K562 (cell line): Measurements from ENCODE around the gene FAM83D. TPM values are rescaled to one million over a fixed set of nuclear protein-coding genes. Genes with fewer than 3 reads are reported as not detected.

Experiments used
- CHD2 ChIP-seq: IDR thresholded peaks from 2 replicates; pipeline ENCODE4 v1.6.1; 2011; ENCODE audit warnings: low read depth, low read length
- NEUROD1 ChIP-seq: fragments of 150-350 bp; IDR thresholded peaks from 2 replicates; pipeline ENCODE4 v1.6.1; 2014; ENCODE audit warnings: borderline replicate concordance, low read length, low read depth; ENCODE audit not compliant: partially characterized antibody
- NFIX ChIP-seq: fragments of 250-450 bp; sonication (Bioruptor Pico); IDR thresholded peaks from 2 replicates; pipeline ENCODE4 v1.4.0; 2020; ENCODE audit warnings: low read depth, mild to moderate bottlenecking, moderate library complexity
- POLR3G ChIP-seq: IDR thresholded peaks from 2 replicates; pipeline ENCODE4 v1.6.1; 2011; ENCODE audit not compliant: insufficient read length, insufficient replicate concordance; ENCODE audit errors: extremely low read depth
- ZNF384 ChIP-seq: IDR thresholded peaks from 2 replicates; pipeline ENCODE4 v1.6.1; 2012; ENCODE audit warnings: low read depth, low read length, improper control_type of control experiment
- polyA plus RNA-seq, 8 experiments: library from polyadenylated mRNA; depleted of rRNA in 4 of 8; stranded (reverse) in 5 of 8; unstranded in 3 of 8; fragments of >200 nt; fragmentation: Nextera tagmentation in 2 of 8; fragmentation: Illumina TruSeq in 1 of 8; extraction: Ambion mirVana in 2 of 8; extraction: Trizol in 1 of 8; gene quantifications; 2 replicates each; pipeline versions ENCODE4 v1.2.1 to v1.2.3, GENCODE V29; 2011 to 2014; ENCODE audit warnings: inconsistent platforms in 1 of 8, missing spikeins in 1 of 8
- total RNA-seq, 7 experiments: library from RNA; depleted of rRNA in 6 of 7; stranded (reverse); fragments of >200 nt in 6 of 7; fragmentation: Illumina TruSeq in 2 of 7; extraction: Trizol in 2 of 7; gene quantifications; 2 replicates each; pipeline versions ENCODE4 v1.2.1 to v1.2.3, GENCODE V29; 2011 to 2021; ENCODE audit warnings: low replicate concordance in 1 of 7
- TF ChIP-seq, protein P1 (sequence below): sonication (generic); formaldehyde crosslinking; IDR thresholded peaks from 2 replicates; pipeline ENCODE4 v1.8.0; 2022; ENCODE audit warnings: mild to moderate bottlenecking, missing genetic modification reagents
- TF ChIP-seq, protein P2 (sequence below): fragments of 200-800 bp; sonication (Bioruptor generic); IDR thresholded peaks from 2 replicates; pipeline ENCODE4 v1.6.1; 2016; ENCODE audit warnings: missing genetic modification characterization, missing compliant biosample characterization

FAM83D gene
- total and polyA plus RNA-seq, 9 of the 15 experiments (the other 6 are each of a cell fraction or from before 2014, with no cell fraction given): 8.2 to 66.1 (median 43.5) TPM

DNA sequence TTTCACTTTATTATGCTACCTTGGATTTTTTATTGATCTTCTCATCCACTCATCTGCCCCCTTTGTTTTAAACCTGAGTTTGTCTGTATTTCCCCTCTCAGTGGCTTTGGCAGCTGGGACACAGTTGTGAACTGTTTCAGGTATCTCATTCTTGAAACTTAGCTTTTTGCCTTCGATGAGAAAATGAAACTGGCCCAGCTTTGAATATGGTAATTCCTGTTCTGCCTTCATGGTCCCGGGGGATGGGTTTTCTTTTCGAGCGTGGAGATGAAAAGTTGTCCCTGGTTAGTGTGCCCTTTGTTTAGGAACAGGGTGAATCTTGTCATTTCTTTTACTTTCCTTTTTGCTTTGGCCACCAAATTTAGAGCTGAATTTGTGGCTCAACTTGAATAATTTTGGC is 61.6 kb downstream of the FAM83D start (continued):
- TF ChIP-seq, protein P1, sequence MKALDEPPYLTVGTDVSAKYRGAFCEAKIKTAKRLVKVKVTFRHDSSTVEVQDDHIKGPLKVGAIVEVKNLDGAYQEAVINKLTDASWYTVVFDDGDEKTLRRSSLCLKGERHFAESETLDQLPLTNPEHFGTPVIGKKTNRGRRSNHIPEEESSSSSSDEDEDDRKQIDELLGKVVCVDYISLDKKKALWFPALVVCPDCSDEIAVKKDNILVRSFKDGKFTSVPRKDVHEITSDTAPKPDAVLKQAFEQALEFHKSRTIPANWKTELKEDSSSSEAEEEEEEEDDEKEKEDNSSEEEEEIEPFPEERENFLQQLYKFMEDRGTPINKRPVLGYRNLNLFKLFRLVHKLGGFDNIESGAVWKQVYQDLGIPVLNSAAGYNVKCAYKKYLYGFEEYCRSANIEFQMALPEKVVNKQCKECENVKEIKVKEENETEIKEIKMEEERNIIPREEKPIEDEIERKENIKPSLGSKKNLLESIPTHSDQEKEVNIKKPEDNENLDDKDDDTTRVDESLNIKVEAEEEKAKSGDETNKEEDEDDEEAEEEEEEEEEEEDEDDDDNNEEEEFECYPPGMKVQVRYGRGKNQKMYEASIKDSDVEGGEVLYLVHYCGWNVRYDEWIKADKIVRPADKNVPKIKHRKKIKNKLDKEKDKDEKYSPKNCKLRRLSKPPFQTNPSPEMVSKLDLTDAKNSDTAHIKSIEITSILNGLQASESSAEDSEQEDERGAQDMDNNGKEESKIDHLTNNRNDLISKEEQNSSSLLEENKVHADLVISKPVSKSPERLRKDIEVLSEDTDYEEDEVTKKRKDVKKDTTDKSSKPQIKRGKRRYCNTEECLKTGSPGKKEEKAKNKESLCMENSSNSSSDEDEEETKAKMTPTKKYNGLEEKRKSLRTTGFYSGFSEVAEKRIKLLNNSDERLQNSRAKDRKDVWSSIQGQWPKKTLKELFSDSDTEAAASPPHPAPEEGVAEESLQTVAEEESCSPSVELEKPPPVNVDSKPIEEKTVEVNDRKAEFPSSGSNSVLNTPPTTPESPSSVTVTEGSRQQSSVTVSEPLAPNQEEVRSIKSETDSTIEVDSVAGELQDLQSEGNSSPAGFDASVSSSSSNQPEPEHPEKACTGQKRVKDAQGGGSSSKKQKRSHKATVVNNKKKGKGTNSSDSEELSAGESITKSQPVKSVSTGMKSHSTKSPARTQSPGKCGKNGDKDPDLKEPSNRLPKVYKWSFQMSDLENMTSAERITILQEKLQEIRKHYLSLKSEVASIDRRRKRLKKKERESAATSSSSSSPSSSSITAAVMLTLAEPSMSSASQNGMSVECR (CRISPR knock-in tag): no peak
- TF ChIP-seq CHD2: no peak
- TF ChIP-seq, protein P2, sequence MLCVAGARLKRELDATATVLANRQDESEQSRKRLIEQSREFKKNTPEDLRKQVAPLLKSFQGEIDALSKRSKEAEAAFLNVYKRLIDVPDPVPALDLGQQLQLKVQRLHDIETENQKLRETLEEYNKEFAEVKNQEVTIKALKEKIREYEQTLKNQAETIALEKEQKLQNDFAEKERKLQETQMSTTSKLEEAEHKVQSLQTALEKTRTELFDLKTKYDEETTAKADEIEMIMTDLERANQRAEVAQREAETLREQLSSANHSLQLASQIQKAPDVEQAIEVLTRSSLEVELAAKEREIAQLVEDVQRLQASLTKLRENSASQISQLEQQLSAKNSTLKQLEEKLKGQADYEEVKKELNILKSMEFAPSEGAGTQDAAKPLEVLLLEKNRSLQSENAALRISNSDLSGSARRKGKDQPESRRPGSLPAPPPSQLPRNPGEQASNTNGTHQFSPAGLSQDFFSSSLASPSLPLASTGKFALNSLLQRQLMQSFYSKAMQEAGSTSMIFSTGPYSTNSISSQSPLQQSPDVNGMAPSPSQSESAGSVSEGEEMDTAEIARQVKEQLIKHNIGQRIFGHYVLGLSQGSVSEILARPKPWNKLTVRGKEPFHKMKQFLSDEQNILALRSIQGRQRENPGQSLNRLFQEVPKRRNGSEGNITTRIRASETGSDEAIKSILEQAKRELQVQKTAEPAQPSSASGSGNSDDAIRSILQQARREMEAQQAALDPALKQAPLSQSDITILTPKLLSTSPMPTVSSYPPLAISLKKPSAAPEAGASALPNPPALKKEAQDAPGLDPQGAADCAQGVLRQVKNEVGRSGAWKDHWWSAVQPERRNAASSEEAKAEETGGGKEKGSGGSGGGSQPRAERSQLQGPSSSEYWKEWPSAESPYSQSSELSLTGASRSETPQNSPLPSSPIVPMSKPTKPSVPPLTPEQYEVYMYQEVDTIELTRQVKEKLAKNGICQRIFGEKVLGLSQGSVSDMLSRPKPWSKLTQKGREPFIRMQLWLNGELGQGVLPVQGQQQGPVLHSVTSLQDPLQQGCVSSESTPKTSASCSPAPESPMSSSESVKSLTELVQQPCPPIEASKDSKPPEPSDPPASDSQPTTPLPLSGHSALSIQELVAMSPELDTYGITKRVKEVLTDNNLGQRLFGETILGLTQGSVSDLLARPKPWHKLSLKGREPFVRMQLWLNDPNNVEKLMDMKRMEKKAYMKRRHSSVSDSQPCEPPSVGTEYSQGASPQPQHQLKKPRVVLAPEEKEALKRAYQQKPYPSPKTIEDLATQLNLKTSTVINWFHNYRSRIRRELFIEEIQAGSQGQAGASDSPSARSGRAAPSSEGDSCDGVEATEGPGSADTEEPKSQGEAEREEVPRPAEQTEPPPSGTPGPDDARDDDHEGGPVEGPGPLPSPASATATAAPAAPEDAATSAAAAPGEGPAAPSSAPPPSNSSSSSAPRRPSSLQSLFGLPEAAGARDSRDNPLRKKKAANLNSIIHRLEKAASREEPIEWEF: no peak
- TF ChIP-seq NFIX (CRISPR knock-in tag): no peak
- TF ChIP-seq POLR3G: no peak
- no peak for TF ChIP-seq NEUROD1
- TF ChIP-seq ZNF384: no peak
